H9 (cell line): ENCODE data around the gene CLCN6. TPM values are rescaled to one million over a fixed set of nuclear protein-coding genes. Genes with fewer than 3 reads are reported as not detected.

Experiments
- DNase-seq: peaks from one replicate; pipeline ENCODE4 v3.0.0-alpha.2; 2017
- H2AFZ ChIP-seq: one replicate; pipeline ENCODE4 v1.6.1; 2013; ENCODE audit warnings: mild to moderate bottlenecking, low read length, control low read depth, moderate library complexity
- H2AK5ac ChIP-seq: 2 replicates; pipeline ENCODE4 v1.6.1; 2013; ENCODE audit warnings: low read length, control low read depth, mixed read lengths; ENCODE audit not compliant: insufficient read length
- H2BK120ac ChIP-seq: one replicate; pipeline ENCODE4 v1.6.1; 2013; ENCODE audit warnings: low read depth, mild to moderate bottlenecking, low read length, control low read depth, inconsistent platforms; ENCODE audit not compliant: poor library complexity, severe bottlenecking
- H2BK12ac ChIP-seq: 2 replicates; pipeline ENCODE4 v1.6.1; 2013; ENCODE audit warnings: low read length, control low read depth, mixed read lengths, low read depth; ENCODE audit not compliant: insufficient read length
- H2BK15ac ChIP-seq: 2 replicates; pipeline ENCODE4 v1.6.1; 2013; ENCODE audit warnings: low read depth, low read length, control low read depth
- H2BK20ac ChIP-seq: one replicate; pipeline ENCODE4 v1.6.1; 2013; ENCODE audit warnings: low read depth, mild to moderate bottlenecking, low read length, control low read depth, inconsistent platforms; ENCODE audit not compliant: poor library complexity, severe bottlenecking
- H2BK5ac ChIP-seq: 2 replicates; pipeline ENCODE4 v1.6.1; 2013; ENCODE audit warnings: low read length, control low read depth, mixed read lengths; ENCODE audit not compliant: insufficient read length
- H3K14ac ChIP-seq: 2 replicates; pipeline ENCODE4 v1.6.1; 2013; ENCODE audit warnings: low read length, control low read depth; ENCODE audit not compliant: insufficient read depth
- H3K18ac ChIP-seq: 2 replicates; pipeline ENCODE4 v1.6.1; 2013; ENCODE audit warnings: low read depth, mild to moderate bottlenecking, mixed read lengths, low read length, control low read depth; ENCODE audit not compliant: insufficient read length
- H3K23ac ChIP-seq: 2 replicates; pipeline ENCODE4 v1.6.1; 2013; ENCODE audit warnings: low read length, control low read depth, mixed read lengths, low read depth; ENCODE audit not compliant: insufficient read length
- H3K23me2 ChIP-seq: 2 replicates; pipeline ENCODE4 v1.6.1; 2013; ENCODE audit warnings: low read depth, mild to moderate bottlenecking, mixed read lengths, low read length, control low read depth; ENCODE audit not compliant: insufficient read length, poor library complexity, severe bottlenecking
- H3K27ac ChIP-seq: 2 replicates; pipeline ENCODE4 v1.5.1; 2013; ENCODE audit warnings: low read length, control low read depth, mixed read lengths, low read depth; ENCODE audit not compliant: insufficient read length
- H3K27me3 ChIP-seq: 2 replicates; pipeline ENCODE4 v1.6.1; 2013; ENCODE audit warnings: low read length, control low read depth, inconsistent platforms; ENCODE audit not compliant: insufficient read depth
- H3K4ac ChIP-seq: 2 replicates; pipeline ENCODE4 v1.6.1; 2013; ENCODE audit warnings: low read depth, mild to moderate bottlenecking, control low read depth, inconsistent platforms, low read length, moderate library complexity
- H3K4me1 ChIP-seq: 2 replicates; pipeline ENCODE4 v1.6.1; 2013; ENCODE audit warnings: low read length, control low read depth, inconsistent platforms; ENCODE audit not compliant: insufficient read depth
- H3K4me2 ChIP-seq: 2 replicates; pipeline ENCODE4 v1.6.1; 2013; ENCODE audit warnings: low read length, control low read depth, mixed read lengths; ENCODE audit not compliant: insufficient read length, insufficient read depth
- H3K56ac ChIP-seq: 2 replicates; pipeline ENCODE4 v1.6.1; 2013; ENCODE audit warnings: low read depth, mild to moderate bottlenecking, mixed read lengths, low read length, control low read depth; ENCODE audit not compliant: insufficient read length
- H3K79me1 ChIP-seq: 2 replicates; pipeline ENCODE4 v1.6.1; 2013; ENCODE audit warnings: low read depth, mild to moderate bottlenecking, moderate library complexity, low read length, control low read depth, inconsistent platforms; ENCODE audit not compliant: insufficient read depth, poor library complexity, severe bottlenecking
- H3K79me2 ChIP-seq: 2 replicates; pipeline ENCODE4 v1.6.1; 2013; ENCODE audit warnings: low read length, control low read depth, inconsistent platforms; ENCODE audit not compliant: insufficient read depth
- H3K9ac ChIP-seq: 2 replicates; pipeline ENCODE4 v1.6.1; 2013; ENCODE audit warnings: low read length, control low read depth, mixed read lengths; ENCODE audit not compliant: insufficient read length; ENCODE audit errors: extremely low read depth
- H3K9me3 ChIP-seq: one replicate; pipeline ENCODE4 v1.6.1; 2013; ENCODE audit warnings: low read depth, low read length, inconsistent platforms; ENCODE audit not compliant: control insufficient read depth
- H3T11ph ChIP-seq: one replicate; pipeline ENCODE4 v1.6.1; 2013; ENCODE audit warnings: mild to moderate bottlenecking, low read length, control low read depth, inconsistent platforms
- H4K20me1 ChIP-seq: one replicate; pipeline ENCODE4 v1.6.1; 2013; ENCODE audit not compliant: control insufficient read depth, insufficient read length, insufficient read depth
- H4K5ac ChIP-seq: 2 replicates; pipeline ENCODE4 v1.6.1; 2013; ENCODE audit warnings: low read depth, mild to moderate bottlenecking, mixed read lengths, low read length, control low read depth; ENCODE audit not compliant: insufficient read length
- H4K8ac ChIP-seq: replicated peaks from 2 replicates; pipeline ENCODE4 v1.6.1; 2013; ENCODE audit warnings: low read length, control low read depth, mixed read lengths, low read depth; ENCODE audit not compliant: insufficient read length
- H4K91ac ChIP-seq: 2 replicates; pipeline ENCODE4 v1.6.1; 2013; ENCODE audit warnings: low read depth, mild to moderate bottlenecking, moderate library complexity, mixed read lengths, low read length, control low read depth; ENCODE audit not compliant: insufficient read length
- H3K27ac Mint-ChIP-seq, 3 experiments: 2 replicates in 2 of 3; 3 replicates in 1 of 3; pipeline ENCODE4 v1.8.0; 2020 to 2021; ENCODE audit warnings: mixed read lengths in 3 of 3, mild to moderate bottlenecking in 1 of 3, moderate library complexity in 1 of 3
- H3K27me3 Mint-ChIP-seq: 2 replicates; pipeline ENCODE4 v1.8.0; 2021; ENCODE audit warnings: low read depth, mild to moderate bottlenecking, moderate library complexity, mixed read lengths
- H3K36me3 Mint-ChIP-seq, 3 experiments: 2 replicates in 2 of 3; 3 replicates in 1 of 3; pipeline ENCODE4 v1.8.0; 2020 to 2021; ENCODE audit warnings: low read depth in 3 of 3, mixed read lengths in 3 of 3; ENCODE audit not compliant: insufficient read depth in 1 of 3
- H3K4me1 Mint-ChIP-seq, 2 experiments: 2 replicates each; pipeline ENCODE4 v1.8.0; 2020; ENCODE audit warnings: mixed read lengths in 2 of 2
- H3K4me3 Mint-ChIP-seq, 2 experiments: 2 replicates in 1 of 2; 3 replicates in 1 of 2; pipeline ENCODE4 v1.8.0; 2020 to 2021; ENCODE audit warnings: mild to moderate bottlenecking in 2 of 2, mixed read lengths in 2 of 2, moderate library complexity in 1 of 2
- H3K9me3 Mint-ChIP-seq, 2 experiments: 2 replicates in 1 of 2; 3 replicates in 1 of 2; pipeline ENCODE4 v1.8.0; 2020; ENCODE audit warnings: mild to moderate bottlenecking in 2 of 2, mixed read lengths in 2 of 2, moderate library complexity in 1 of 2
- WGBS: extraction: QIAGEN DNeasy Blood & Tissue Kit; methylation state at CpG from one replicate; pipeline ENCODE4 v1.1.7; 2013; ENCODE audit warnings: missing lambda C conversion rate, low lambda C conversion rate, mixed read lengths; ENCODE audit not compliant: insufficient read length; ENCODE audit errors: extremely low coverage; 5-methylcytosine and 5-hydroxymethylcytosine counted together
- total RNA-seq: library from RNA; stranded (reverse); gene quantifications from 2 replicates; pipeline ENCODE4 v1.2.1, GENCODE V29; 2021
- TF ChIP-seq, protein P1 (sequence below): fragments of 200-600 bp; sonication (generic); conservative IDR thresholded peaks from 3 replicates; pipeline ENCODE4 v1.8.0; 2021; ENCODE audit warnings: antibody characterized with exemption, mild to moderate bottlenecking

The CLCN6 gene
- total RNA-seq, 1 experiment from 2014 or later = 20.5 TPM

DNA sequence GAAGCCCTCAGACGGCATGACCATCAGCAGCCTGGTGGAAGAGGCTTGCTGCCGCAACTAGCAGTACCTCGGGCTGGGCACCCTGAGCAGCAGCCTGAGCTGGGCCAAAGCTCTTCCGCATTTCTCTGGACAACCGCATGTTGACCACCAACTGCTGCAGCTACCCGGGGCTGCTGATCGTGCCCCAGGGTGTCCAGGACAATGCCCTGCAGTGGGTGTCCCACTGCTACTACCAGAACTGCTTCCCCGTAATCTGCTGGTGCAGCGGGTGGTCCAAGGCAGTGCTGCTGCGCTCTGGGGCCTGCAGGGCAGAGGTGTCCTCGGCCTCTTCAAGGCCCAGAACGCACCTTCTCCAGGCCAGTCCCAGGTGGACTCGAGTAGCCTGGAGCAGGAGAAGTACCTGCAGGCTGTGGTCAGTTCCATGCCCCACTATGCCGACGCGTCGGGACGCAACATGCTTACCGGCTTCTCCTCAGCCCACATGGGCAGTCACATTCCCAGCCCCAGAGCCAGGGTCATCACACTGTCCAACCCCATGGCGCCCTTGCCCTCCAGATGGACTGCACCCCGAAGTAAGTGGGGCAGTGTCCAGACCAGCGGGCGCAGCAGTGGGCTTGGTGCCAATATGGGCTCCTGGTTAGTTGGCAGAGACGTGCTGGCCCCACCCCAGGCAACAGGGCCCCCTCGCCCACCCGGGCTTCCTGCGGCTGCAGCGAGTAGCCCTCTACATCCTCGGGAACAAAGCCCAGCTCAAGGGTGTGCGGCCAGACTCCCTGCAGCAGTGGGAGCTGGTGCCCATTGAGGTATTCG lies 72.3 kb downstream of the CLCN6 start:
- Histone ChIP-seq H4K8ac (no peak overlapping the region), H2BK20ac (no peak overlapping the region), H3K9me3 (no peaks in the 10 kb centered on the region), H3K4me1 (peaks cover 2% of the 10 kb centered on the region; the same call in 1 of the 2 replicates), H3K23me2 (no peaks in the 10 kb centered on the region), H3K23ac (no peak overlapping the region), H2BK12ac (no peak overlapping the region), H2AK5ac (no peak overlapping the region), H4K20me1 (no peaks in the 10 kb centered on the region), H2BK120ac (no peak overlapping the region), H3K27ac (no peak overlapping the region), H3K4me2 (no peak overlapping the region), H4K5ac (no peak overlapping the region), H3K14ac (no peak overlapping the region), H3T11ph (no peak overlapping the region), H2AFZ (no peak overlapping the region), H3K79me2 (no peaks in the 10 kb centered on the region), H3K79me1 (no peaks in the 10 kb centered on the region), H3K4ac (no peak overlapping the region), H3K18ac (no peak overlapping the region), H3K27me3 (no peaks in the 10 kb centered on the region), H3K56ac (no peak overlapping the region), H2BK5ac (no peak overlapping the region), H4K91ac (no peak overlapping the region), H2BK15ac (no peak overlapping the region), H3K9ac (no peak overlapping the region)
- WGBS = no CpG with 5 or more reads among the region's 31 CpGs
- Mint-ChIP-seq H3K4me3 (no peak overlapping the region), H3K36me3 (peaks cover 0 to 7% (median 0%) of the 10 kb centered on the region in 3 experiments; a peak in 1 of 7 replicates), H3K27me3 (no peaks in the 10 kb centered on the region; the same call in none of the 2 replicates), H3K27ac (no peak overlapping the region), H3K9me3 (peaks cover 0 to 5% of the 10 kb centered on the region in 2 experiments; a peak in 4 of 5 replicates), H3K4me1 (peaks cover 7% of the 10 kb centered on the region in 2 experiments)
- no peak for DNase-seq
- TF ChIP-seq, protein P1, sequence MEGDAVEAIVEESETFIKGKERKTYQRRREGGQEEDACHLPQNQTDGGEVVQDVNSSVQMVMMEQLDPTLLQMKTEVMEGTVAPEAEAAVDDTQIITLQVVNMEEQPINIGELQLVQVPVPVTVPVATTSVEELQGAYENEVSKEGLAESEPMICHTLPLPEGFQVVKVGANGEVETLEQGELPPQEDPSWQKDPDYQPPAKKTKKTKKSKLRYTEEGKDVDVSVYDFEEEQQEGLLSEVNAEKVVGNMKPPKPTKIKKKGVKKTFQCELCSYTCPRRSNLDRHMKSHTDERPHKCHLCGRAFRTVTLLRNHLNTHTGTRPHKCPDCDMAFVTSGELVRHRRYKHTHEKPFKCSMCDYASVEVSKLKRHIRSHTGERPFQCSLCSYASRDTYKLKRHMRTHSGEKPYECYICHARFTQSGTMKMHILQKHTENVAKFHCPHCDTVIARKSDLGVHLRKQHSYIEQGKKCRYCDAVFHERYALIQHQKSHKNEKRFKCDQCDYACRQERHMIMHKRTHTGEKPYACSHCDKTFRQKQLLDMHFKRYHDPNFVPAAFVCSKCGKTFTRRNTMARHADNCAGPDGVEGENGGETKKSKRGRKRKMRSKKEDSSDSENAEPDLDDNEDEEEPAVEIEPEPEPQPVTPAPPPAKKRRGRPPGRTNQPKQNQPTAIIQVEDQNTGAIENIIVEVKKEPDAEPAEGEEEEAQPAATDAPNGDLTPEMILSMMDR = no peak
